Cardiac septum (tissue), 1 donor: ENCODE results near the gene PWWP2B. TPM values are rescaled to one million over a fixed set of nuclear protein-coding genes. Genes with fewer than 3 reads are reported as not detected.

ENCODE experiments used
- total RNA-seq: library from RNA; stranded (reverse); fragmentation: NEBNext Ultra II Directional; extraction: Animal tissue kit (Norgen Biotek cat#: 25700); gene quantifications from one replicate; pipeline ENCODE4 v1.2.1, GENCODE V29; 2021
- donor health status: DM: no; HTN: no; CAD: no.

The PWWP2B gene
- total RNA-seq, 1 donor from 2014 or later: 14.3 TPM

Other genes with a start within 250 kb of the PWWP2B start
- 55.4 TPM for gene DPYSL4, start 210.3 kb upstream of the PWWP2B start, total RNA-seq
- 5.9 TPM for gene STK32C, start 89.2 kb upstream of the PWWP2B start, total RNA-seq
- 3.8 TPM for gene LRRC27, start 65.0 kb upstream of the PWWP2B start, total RNA-seq
- 121 TPM for gene INPP5A, start 140.6 kb downstream of the PWWP2B start, total RNA-seq